MM.1S (cell line): ENCODE results near the gene ARPC5L.

Source experiments
- DNase-seq: peaks from one replicate; pipeline ENCODE4 v3.0.0-alpha.2; 2015
- H2AFZ ChIP-seq: fragments of 300-600 bp; sonication (generic); 2 replicates; pipeline ENCODE4 v1.6.0; 2016; ENCODE audit warnings: antibody characterized with exemption, low read length
- H3F3A ChIP-seq: fragments of 300-600 bp; sonication (generic); 2 replicates; pipeline ENCODE4 v1.6.1; 2016; ENCODE audit warnings: mild to moderate bottlenecking, antibody characterized with exemption, low read length, moderate library complexity, mixed read lengths; ENCODE audit not compliant: insufficient read depth
- H3K27ac ChIP-seq: fragments of 300-600 bp; sonication (generic); 2 replicates; pipeline ENCODE4 v1.5.1; 2016; ENCODE audit warnings: mild to moderate bottlenecking, low read length
- H3K27me3 ChIP-seq: fragments of 300-600 bp; sonication (generic); replicated peaks from 2 replicates; pipeline ENCODE4 v1.6.0; 2016; ENCODE audit warnings: low read length; ENCODE audit not compliant: insufficient read depth
- H3K36me3 ChIP-seq: fragments of 300-600 bp; sonication (generic); replicated peaks from 2 replicates; pipeline ENCODE4 v1.6.1; 2016; ENCODE audit warnings: mild to moderate bottlenecking, low read length, mixed read lengths; ENCODE audit not compliant: insufficient read depth
- H3K4me1 ChIP-seq: fragments of 300-600 bp; sonication (generic); 2 replicates; pipeline ENCODE4 v1.6.1; 2016; ENCODE audit warnings: low read length, mixed read lengths
- H3K4me2 ChIP-seq: fragments of 300-600 bp; sonication (generic); 2 replicates; pipeline ENCODE4 v1.6.0; 2016; ENCODE audit warnings: low read depth, low read length
- H3K4me3 ChIP-seq: fragments of 300-600 bp; sonication (generic); 2 replicates; pipeline ENCODE4 v1.5.1; 2016; ENCODE audit warnings: low read length, mixed read lengths
- H3K79me2 ChIP-seq: fragments of 300-600 bp; sonication (generic); 2 replicates; pipeline ENCODE4 v1.6.1; 2016; ENCODE audit warnings: mixed run types, low read length, mixed read lengths
- H3K9ac ChIP-seq: fragments of 300-600 bp; sonication (generic); 2 replicates; pipeline ENCODE4 v1.6.1; 2016; ENCODE audit warnings: low read length, mixed read lengths
- H3K9me2 ChIP-seq: fragments of 300-600 bp; sonication (generic); replicated peaks from 2 replicates; pipeline ENCODE4 v1.6.1; 2016; ENCODE audit warnings: mild to moderate bottlenecking, low read length, mixed read lengths; ENCODE audit not compliant: insufficient read depth
- H3K9me3 ChIP-seq: fragments of 300-600 bp; sonication (generic); replicated peaks from 2 replicates; pipeline ENCODE4 v1.6.1; 2016; ENCODE audit warnings: mild to moderate bottlenecking, low read length, mixed read lengths; ENCODE audit not compliant: insufficient read depth
- H4K20me1 ChIP-seq: fragments of 300-600 bp; sonication (generic); 2 replicates; pipeline ENCODE4 v1.6.1; 2016; ENCODE audit warnings: mild to moderate bottlenecking, low read length, moderate library complexity, mixed read lengths; ENCODE audit not compliant: insufficient read depth
- EZH2 ChIP-seq: fragments of 300-600 bp; sonication (generic); optimal IDR thresholded peaks from 2 replicates; pipeline ENCODE3; 2017; ENCODE audit warnings: low read depth, mild to moderate bottlenecking, antibody characterized with exemption, low read length, mixed read lengths
- EZH2phosphoT487 ChIP-seq: fragments of 300-600 bp; sonication (generic); IDR thresholded peaks from 2 replicates; pipeline ENCODE4 v1.6.1; 2018; ENCODE audit warnings: antibody characterized with exemption, low read length
- TF ChIP-seq, protein P1 (sequence below): fragments of 300-600 bp; sonication (generic); IDR thresholded peaks from 2 replicates; pipeline ENCODE4 v1.5.1; 2016; ENCODE audit warnings: antibody characterized with exemption, low read length, mixed read lengths

Gene ARPC5L

DNA sequence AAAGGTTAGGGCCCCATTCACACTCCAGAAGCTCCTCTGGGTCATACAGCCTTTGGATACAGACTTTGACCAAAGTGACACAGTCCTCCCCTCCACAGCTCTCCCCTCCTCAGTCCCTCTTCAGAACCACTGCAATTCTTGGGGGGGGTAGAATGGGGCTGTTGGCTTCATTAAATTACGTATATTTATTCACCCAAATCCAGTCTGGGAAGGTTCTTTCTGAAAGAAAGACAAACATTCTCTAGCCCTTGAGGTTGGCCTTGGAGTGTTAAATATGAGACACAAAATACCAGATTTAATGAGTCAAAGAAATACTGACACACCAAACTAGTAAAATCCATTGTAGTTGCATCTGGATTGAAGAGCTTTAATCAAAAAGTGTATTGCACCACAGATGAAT, 16.1 kb downstream of the ARPC5L start:
- Histone ChIP-seq H2AFZ (no peak overlapping the region), H3K9me3 (no peaks in the 10 kb centered on the region), H3K27ac (no peak overlapping the region), H3K9ac (no peak overlapping the region), H3K27me3 (no peaks in the 10 kb centered on the region), H3K4me2 (no peak overlapping the region), H3K9me2 (no peaks in the 10 kb centered on the region), H3F3A (peaks cover 13% of the 10 kb centered on the region), H3K36me3 (peaks cover 20% of the 10 kb centered on the region), H4K20me1 (peaks cover 28% of the 10 kb centered on the region; the same call in 1 of the 2 replicates), H3K4me1 (peaks cover 6% of the 10 kb centered on the region), H3K79me2 (peaks cover 47% of the 10 kb centered on the region), H3K4me3 (no peak overlapping the region)
- TF ChIP-seq EZH2 (no peak), EZH2phosphoT487 (no peak)
- TF ChIP-seq, protein P1, sequence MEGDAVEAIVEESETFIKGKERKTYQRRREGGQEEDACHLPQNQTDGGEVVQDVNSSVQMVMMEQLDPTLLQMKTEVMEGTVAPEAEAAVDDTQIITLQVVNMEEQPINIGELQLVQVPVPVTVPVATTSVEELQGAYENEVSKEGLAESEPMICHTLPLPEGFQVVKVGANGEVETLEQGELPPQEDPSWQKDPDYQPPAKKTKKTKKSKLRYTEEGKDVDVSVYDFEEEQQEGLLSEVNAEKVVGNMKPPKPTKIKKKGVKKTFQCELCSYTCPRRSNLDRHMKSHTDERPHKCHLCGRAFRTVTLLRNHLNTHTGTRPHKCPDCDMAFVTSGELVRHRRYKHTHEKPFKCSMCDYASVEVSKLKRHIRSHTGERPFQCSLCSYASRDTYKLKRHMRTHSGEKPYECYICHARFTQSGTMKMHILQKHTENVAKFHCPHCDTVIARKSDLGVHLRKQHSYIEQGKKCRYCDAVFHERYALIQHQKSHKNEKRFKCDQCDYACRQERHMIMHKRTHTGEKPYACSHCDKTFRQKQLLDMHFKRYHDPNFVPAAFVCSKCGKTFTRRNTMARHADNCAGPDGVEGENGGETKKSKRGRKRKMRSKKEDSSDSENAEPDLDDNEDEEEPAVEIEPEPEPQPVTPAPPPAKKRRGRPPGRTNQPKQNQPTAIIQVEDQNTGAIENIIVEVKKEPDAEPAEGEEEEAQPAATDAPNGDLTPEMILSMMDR: no peak
- no peak for DNase-seq

DNA sequence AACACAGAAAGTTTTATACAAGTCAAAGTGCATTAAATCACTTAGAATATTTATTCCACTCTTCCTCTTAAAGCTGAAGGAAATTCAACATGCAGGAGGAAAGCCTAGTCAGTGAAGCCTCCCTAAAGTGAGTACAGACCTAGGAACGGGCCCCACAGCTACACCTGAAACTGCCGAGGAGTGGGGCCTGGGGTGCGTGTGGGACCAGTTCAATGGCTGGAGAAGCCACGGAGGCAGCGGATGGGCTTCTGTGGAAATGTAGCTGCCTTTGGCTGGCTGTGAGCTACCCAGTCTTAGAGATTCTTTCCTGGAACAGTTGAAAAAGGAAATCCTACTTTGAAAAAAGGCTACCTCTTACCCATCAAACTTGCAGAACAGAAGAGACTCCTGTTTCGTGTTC, 16.6 kb downstream of the ARPC5L start:
- H3K36me3 ChIP-seq: peaks cover 16% of the 10 kb centered on the region
- no peak overlapping the region for H3K9ac ChIP-seq
- no peak overlapping the region for H3K27ac ChIP-seq
- DNase-seq: no peak
- no peaks in the 10 kb centered on the region for H3K9me2 ChIP-seq
- H3F3A ChIP-seq: peaks cover 13% of the 10 kb centered on the region
- peaks cover 23% of the 10 kb centered on the region; the same call in 1 of the 2 replicates for H4K20me1 ChIP-seq
- no peak overlapping the region for H3K4me3 ChIP-seq
- no peak overlapping the region for H3K4me2 ChIP-seq
- H3K79me2 ChIP-seq: peaks cover 42% of the 10 kb centered on the region
- H2AFZ ChIP-seq: no peak overlapping the region
- peaks cover 1% of the 10 kb centered on the region; the same call in 1 of the 2 replicates for H3K4me1 ChIP-seq
- H3K27me3 ChIP-seq: no peaks in the 10 kb centered on the region
- no peaks in the 10 kb centered on the region for H3K9me3 ChIP-seq
- TF ChIP-seq EZH2 (no peak), EZH2phosphoT487 (no peak)
- TF ChIP-seq, protein P1: no peak

DNA sequence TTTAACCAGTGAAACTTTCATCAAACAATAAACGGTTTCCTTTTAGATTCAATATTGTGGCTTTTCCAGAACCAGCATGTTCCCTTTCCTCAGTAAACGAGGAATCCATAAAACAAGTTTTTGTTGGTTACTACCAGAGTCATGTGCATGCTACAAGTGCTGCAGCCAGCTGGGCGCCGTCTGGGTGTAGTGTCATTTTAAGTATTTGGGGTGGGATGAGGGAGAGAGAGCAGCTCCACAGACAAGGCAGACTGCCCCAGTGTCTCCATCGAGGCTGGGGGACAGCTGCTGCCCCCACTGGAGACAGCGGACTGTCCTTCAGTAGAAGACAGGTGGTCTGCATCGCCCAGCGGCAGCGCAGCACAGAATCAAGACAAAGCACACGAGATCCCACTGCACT, 17.3 kb downstream of the ARPC5L start:
- H3K4me3 ChIP-seq: no peak overlapping the region
- no peak overlapping the region for H3K4me2 ChIP-seq
- no peak overlapping the region for H2AFZ ChIP-seq
- H3K4me1 ChIP-seq: no peaks in the 10 kb centered on the region
- no peaks in the 10 kb centered on the region for H3K9me3 ChIP-seq
- H4K20me1 ChIP-seq: peaks cover 16% of the 10 kb centered on the region; the same call in 1 of the 2 replicates
- peaks cover 14% of the 10 kb centered on the region; the same call in 1 of the 2 replicates for H3K36me3 ChIP-seq
- H3K79me2 ChIP-seq: peaks cover 35% of the 10 kb centered on the region
- TF ChIP-seq, protein P1: no peak
- TF ChIP-seq EZH2phosphoT487 (no peak), EZH2 (no peak)
- H3F3A ChIP-seq: peaks cover 13% of the 10 kb centered on the region
- H3K27ac ChIP-seq: no peak overlapping the region
- no peaks in the 10 kb centered on the region for H3K9me2 ChIP-seq
- no peak overlapping the region for H3K9ac ChIP-seq
- H3K27me3 ChIP-seq: no peaks in the 10 kb centered on the region
- no peak for DNase-seq
